Measurements from ENCODE around the gene SLC39A11.
A peak's percentile ranks its signal among the peaks of the same experiment; 100 is the strongest.

The SLC39A11 gene

GRCh38 chr17:72622661-72623433 is 469.6 kb downstream of the SLC39A11 start (continued):
- TF ChIP-seq, protein P1, sequence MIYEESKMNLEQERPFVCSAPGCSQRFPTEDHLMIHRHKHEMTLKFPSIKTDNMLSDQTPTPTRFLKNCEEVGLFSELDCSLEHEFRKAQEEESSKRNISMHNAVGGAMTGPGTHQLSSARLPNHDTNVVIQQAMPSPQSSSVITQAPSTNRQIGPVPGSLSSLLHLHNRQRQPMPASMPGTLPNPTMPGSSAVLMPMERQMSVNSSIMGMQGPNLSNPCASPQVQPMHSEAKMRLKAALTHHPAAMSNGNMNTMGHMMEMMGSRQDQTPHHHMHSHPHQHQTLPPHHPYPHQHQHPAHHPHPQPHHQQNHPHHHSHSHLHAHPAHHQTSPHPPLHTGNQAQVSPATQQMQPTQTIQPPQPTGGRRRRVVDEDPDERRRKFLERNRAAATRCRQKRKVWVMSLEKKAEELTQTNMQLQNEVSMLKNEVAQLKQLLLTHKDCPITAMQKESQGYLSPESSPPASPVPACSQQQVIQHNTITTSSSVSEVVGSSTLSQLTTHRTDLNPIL (CRISPR knock-in tag; IDR thresholded peaks at IDR 0.05; ENCODE audit: low read depth) = no peak
- no peak for TF ChIP-seq ISL1 (CRISPR knock-in tag; IDR thresholded peaks at IDR 0.05)

GRCh38 chr17:72619976-72620650 is 472.4 kb downstream of the SLC39A11 start:
- ATAC-seq = no peak
- TF ChIP-seq ISL1 (CRISPR knock-in tag; IDR thresholded peaks at IDR 0.05) = no peak
- TF ChIP-seq, protein P2, sequence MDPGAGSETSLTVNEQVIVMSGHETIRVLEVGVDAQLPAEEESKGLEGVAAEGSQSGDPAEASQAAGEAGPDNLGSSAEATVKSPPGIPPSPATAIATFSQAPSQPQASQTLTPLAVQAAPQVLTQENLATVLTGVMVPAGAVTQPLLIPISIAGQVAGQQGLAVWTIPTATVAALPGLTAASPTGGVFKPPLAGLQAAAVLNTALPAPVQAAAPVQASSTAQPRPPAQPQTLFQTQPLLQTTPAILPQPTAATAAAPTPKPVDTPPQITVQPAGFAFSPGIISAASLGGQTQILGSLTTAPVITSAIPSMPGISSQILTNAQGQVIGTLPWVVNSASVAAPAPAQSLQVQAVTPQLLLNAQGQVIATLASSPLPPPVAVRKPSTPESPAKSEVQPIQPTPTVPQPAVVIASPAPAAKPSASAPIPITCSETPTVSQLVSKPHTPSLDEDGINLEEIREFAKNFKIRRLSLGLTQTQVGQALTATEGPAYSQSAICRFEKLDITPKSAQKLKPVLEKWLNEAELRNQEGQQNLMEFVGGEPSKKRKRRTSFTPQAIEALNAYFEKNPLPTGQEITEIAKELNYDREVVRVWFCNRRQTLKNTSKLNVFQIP (CRISPR knock-in tag; IDR thresholded peaks at IDR 0.05; ENCODE audit: borderline replicate concordance, low read depth) = no peak
- no peak for TF ChIP-seq CSRNP3 (CRISPR knock-in tag; IDR thresholded peaks at IDR 0.05)
- TF ChIP-seq GLIS3 (CRISPR knock-in tag; IDR thresholded peaks at IDR 0.05) = no peak
- TF ChIP-seq ZFP30 (CRISPR knock-in tag; IDR thresholded peaks at IDR 0.05) = no peak
- TF ChIP-seq, protein P3, sequence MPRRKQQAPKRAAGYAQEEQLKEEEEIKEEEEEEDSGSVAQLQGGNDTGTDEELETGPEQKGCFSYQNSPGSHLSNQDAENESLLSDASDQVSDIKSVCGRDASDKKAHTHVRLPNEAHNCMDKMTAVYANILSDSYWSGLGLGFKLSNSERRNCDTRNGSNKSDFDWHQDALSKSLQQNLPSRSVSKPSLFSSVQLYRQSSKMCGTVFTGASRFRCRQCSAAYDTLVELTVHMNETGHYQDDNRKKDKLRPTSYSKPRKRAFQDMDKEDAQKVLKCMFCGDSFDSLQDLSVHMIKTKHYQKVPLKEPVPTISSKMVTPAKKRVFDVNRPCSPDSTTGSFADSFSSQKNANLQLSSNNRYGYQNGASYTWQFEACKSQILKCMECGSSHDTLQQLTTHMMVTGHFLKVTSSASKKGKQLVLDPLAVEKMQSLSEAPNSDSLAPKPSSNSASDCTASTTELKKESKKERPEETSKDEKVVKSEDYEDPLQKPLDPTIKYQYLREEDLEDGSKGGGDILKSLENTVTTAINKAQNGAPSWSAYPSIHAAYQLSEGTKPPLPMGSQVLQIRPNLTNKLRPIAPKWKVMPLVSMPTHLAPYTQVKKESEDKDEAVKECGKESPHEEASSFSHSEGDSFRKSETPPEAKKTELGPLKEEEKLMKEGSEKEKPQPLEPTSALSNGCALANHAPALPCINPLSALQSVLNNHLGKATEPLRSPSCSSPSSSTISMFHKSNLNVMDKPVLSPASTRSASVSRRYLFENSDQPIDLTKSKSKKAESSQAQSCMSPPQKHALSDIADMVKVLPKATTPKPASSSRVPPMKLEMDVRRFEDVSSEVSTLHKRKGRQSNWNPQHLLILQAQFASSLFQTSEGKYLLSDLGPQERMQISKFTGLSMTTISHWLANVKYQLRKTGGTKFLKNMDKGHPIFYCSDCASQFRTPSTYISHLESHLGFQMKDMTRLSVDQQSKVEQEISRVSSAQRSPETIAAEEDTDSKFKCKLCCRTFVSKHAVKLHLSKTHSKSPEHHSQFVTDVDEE (CRISPR knock-in tag; IDR thresholded peaks at IDR 0.05) = no peak
- no peak for TF ChIP-seq ARNTL (CRISPR knock-in tag; IDR thresholded peaks at IDR 0.05; ENCODE audit: borderline replicate concordance, low read depth)
- TF ChIP-seq ZNF70 (CRISPR knock-in tag; IDR thresholded peaks at IDR 0.05) = no peak
- TF ChIP-seq, protein P1 (CRISPR knock-in tag; IDR thresholded peaks at IDR 0.05; ENCODE audit: low read depth) = no peak
- no peak for TF ChIP-seq ZC3H10 (CRISPR knock-in tag; IDR thresholded peaks at IDR 0.05)
- TF ChIP-seq SNAI2 (CRISPR knock-in tag; IDR thresholded peaks at IDR 0.05) = no peak

DNA sequence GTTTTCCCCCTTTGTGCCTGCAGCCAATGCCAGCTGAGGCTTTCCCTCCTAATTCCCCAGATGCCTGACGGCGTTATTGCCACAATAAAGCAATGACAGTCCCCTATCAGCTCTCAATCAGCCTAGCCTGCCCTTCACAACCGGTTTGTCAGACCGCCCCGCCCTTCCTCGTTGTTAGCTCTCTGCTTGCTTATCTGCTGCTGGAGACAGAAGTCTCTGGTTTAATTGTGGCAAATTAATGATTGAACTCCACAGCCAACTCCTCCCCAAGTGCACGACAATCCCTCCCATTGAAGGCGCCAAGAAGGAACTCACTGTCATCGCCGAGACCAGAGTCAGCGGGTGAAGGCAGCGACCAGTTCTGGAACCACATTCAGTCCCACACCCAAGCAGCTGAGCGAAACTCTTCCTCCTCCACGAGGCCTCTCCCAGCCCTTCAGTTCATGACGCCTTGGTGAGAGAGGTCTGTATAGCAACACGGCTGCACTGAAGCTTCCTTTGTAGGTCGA is 474.4 kb downstream of the SLC39A11 start:
- TF ChIP-seq CSDC2 (CRISPR knock-in tag; IDR thresholded peaks at IDR 0.05) (no peak), ZNF8 (CRISPR knock-in tag; IDR thresholded peaks at IDR 0.05) (no peak), PPARA (CRISPR knock-in tag; IDR thresholded peaks at IDR 0.05; ENCODE audit: borderline replicate concordance) (no peak), ZNF70 (CRISPR knock-in tag; IDR thresholded peaks at IDR 0.05) (no peak)
- TF ChIP-seq, protein P1 (CRISPR knock-in tag; IDR thresholded peaks at IDR 0.05; ENCODE audit: low read depth) = no peak
- TF ChIP-seq, protein P3 (CRISPR knock-in tag; IDR thresholded peaks at IDR 0.05) = no peak
- ATAC-seq = peak; percentile 43; the same call in 2 of the 3 replicates

Data from SK-N-SH treated with all-trans-retinoic acid at 6 μM for 48 hours (cell line).